Body of pancreas (tissue), 4 donors: Measurements from ENCODE around the gene TFDP1.

Experiments used
- POLR2A ChIP-seq, 3 donors: fragments of 450-650 bp; IDR thresholded peaks; one replicate each; pipeline ENCODE4 v1.6.1; 2016; ENCODE audit warnings: antibody characterized with exemption in 3 of 3, mild to moderate bottlenecking in 2 of 3
- TF ChIP-seq, protein P1 (sequence below), 7 experiments: fragments of 450-650 bp in 4 of 7; fragments of 200-600 bp in 3 of 7; sonication (generic) in 3 of 7; IDR thresholded peaks; one replicate each; pipeline ENCODE4 v1.5.1; 2016 to 2019; ENCODE audit warnings: antibody characterized with exemption in 7 of 7

DNA sequence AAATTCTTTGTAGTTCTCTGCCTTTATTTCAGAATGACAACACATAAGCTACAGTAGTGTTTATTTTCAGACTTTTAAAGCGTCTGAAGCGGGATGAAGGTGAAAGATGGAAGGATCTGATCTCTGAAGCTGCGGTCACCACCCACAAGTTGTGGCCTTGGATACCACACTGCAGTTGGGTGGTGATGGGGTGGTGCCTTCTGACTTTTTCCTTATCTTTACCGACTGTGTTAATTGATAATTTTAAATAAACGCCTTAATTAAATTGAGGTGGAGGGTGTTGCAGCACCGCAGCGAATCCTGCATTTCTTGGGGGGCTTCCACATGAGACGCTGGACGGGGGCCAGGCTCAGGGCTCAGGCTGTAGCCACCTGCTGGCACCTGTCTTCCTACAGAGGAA lies 1.3 kb downstream of the TFDP1 start:
- TF ChIP-seq, protein P1, sequence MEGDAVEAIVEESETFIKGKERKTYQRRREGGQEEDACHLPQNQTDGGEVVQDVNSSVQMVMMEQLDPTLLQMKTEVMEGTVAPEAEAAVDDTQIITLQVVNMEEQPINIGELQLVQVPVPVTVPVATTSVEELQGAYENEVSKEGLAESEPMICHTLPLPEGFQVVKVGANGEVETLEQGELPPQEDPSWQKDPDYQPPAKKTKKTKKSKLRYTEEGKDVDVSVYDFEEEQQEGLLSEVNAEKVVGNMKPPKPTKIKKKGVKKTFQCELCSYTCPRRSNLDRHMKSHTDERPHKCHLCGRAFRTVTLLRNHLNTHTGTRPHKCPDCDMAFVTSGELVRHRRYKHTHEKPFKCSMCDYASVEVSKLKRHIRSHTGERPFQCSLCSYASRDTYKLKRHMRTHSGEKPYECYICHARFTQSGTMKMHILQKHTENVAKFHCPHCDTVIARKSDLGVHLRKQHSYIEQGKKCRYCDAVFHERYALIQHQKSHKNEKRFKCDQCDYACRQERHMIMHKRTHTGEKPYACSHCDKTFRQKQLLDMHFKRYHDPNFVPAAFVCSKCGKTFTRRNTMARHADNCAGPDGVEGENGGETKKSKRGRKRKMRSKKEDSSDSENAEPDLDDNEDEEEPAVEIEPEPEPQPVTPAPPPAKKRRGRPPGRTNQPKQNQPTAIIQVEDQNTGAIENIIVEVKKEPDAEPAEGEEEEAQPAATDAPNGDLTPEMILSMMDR (IDR thresholded peaks at IDR 0.05), result no peak
- TF ChIP-seq POLR2A (IDR thresholded peaks at IDR 0.05), result no peak
